HUES64 (cell line): ENCODE measurements around the gene ARF1.

ENCODE experiments used
- H3K27ac ChIP-seq: 2 replicates; pipeline ENCODE4 v1.7.0; 2013; ENCODE audit warnings: low read depth, low read length, inconsistent platforms
- H3K27me3 ChIP-seq: 2 replicates; pipeline ENCODE4 v1.6.1; 2013; ENCODE audit warnings: mild to moderate bottlenecking, low read length; ENCODE audit not compliant: insufficient read depth
- H3K36me3 ChIP-seq: 2 replicates; pipeline ENCODE4 v1.6.1; 2013; ENCODE audit warnings: mild to moderate bottlenecking, low read length; ENCODE audit not compliant: insufficient read depth
- H3K4me1 ChIP-seq: 2 replicates; pipeline ENCODE4 v1.6.1; 2013; ENCODE audit warnings: mild to moderate bottlenecking, low read length, moderate library complexity; ENCODE audit not compliant: insufficient read depth
- H3K4me3 ChIP-seq: 2 replicates; pipeline ENCODE4 v1.5.1; 2013; ENCODE audit warnings: mild to moderate bottlenecking, low read length, moderate library complexity
- H3K9ac ChIP-seq: 2 replicates; pipeline ENCODE4 v1.6.1; 2013; ENCODE audit warnings: mild to moderate bottlenecking, low read depth, low read length
- H3K9me3 ChIP-seq: 2 replicates; pipeline ENCODE4 v1.6.1; 2013; ENCODE audit warnings: low read depth, low read length; ENCODE audit not compliant: insufficient read depth
- WGBS: fragments of 150-250, 120-280 bp; methylation state at CpG from one replicate; pipeline ENCODE4 v1.1.7; 2013; ENCODE audit warnings: missing lambda C conversion rate; 5-methylcytosine and 5-hydroxymethylcytosine counted together

The ARF1 gene

DNA sequence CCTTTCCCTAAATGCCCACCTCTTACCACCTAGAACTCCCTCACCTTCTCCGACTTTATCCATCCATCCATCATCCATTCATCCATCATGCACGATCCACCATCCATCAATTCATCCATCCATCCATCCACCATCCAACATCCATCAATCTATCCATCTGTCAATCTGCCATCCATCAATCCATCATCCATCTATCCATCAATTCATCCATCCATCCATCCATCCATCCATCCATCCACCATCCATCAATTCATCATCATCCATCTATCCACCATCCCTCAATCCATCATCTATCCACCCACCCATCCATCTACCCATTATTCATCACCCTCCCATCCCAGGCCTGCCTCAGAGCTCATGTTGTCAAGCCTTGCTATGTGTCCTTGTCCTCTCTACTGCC is 41.2 kb upstream of the ARF1 start:
- Histone ChIP-seq H3K9ac (no peak overlapping the region), H3K36me3 (no peaks in the 10 kb centered on the region), H3K27ac (no peak overlapping the region), H3K9me3 (no peaks in the 10 kb centered on the region), H3K4me1 (peaks cover 9% of the 10 kb centered on the region; the same call in 1 of the 2 replicates), H3K27me3 (peaks cover 79% of the 10 kb centered on the region), H3K4me3 (no peak overlapping the region)
- WGBS: 88% methylated on average over 2 of the region's 2 CpGs

DNA sequence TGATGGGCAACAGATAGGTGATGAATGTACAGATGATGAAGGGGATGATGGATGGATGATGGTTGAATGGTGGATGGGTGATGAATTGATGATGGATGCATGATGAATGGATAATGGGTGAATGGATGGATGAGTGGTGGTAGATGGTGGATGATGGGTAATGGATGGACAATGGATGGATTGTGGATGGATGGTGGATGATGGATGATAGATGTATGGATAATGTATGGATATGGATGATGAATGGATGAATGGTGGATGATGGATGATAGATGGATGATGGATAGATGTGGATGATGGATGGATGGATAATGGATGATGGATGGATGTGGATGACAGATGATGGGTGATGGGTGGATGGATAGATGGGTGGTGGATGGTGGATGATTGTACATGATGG is 40.0 kb upstream of the ARF1 start:
- Histone ChIP-seq H3K9ac (no peak overlapping the region), H3K27ac (no peak overlapping the region), H3K27me3 (peaks cover 70% of the 10 kb centered on the region), H3K9me3 (no peaks in the 10 kb centered on the region), H3K36me3 (no peaks in the 10 kb centered on the region), H3K4me3 (no peak overlapping the region), H3K4me1 (peaks cover 4% of the 10 kb centered on the region; the same call in 1 of the 2 replicates)

DNA sequence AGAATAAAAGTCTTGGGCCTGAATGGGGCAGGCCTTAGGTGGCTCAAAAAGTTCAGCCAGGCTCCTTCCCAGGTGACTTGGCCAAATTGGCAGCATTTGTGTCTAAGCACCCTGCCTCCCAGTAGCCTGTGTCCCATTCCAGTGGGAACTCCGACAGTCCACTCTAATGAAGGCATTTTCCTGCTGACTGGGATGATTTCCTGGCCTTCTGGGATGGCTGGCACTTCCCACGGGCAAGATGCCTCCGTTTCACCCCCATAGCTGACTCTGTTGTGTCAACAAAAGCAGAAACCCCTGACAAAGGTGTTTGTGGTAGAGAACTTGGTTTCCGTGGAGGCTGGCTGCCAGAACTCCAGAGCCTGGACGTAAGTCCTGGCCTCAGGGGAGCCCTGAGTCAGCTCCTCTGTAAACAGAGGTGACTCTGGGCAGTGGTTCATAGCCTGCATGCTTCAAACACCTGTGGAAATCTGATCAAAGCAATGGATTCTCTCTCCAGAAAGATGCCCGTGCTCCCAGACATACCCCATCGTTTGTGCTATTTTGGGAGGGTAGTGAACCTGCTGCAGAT is 39.1 kb upstream of the ARF1 start:
- Histone ChIP-seq H3K9ac (no peak overlapping the region), H3K36me3 (no peaks in the 10 kb centered on the region), H3K27me3 (peaks cover 61% of the 10 kb centered on the region), H3K9me3 (no peaks in the 10 kb centered on the region), H3K4me3 (no peak overlapping the region), H3K4me1 (peaks cover under 1% of the 10 kb centered on the region; the same call in 1 of the 2 replicates), H3K27ac (no peak overlapping the region)
- 72% methylated on average over 7 of the region's 7 CpGs for WGBS

DNA sequence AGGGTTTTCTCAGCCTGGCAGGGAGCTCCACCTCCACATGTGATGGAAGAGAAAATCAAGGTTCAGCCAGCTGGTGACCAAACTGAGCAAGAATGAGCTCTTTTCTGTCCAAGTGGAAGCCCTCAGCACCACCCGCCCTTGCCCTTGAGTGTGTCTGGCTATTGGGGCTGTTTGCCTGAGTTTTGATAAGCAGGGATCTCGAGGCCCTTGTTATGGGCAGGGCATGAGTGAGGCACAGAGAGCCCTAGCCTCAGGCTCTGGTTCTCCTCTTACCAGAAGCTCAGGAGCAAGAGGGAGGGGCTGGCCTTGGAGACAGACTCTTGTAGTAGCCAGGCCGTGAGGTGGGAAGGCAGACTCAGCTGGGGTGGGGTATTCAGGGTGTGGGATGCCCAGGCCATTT is 37.5 kb upstream of the ARF1 start:
- Histone ChIP-seq H3K27me3 (peaks cover 57% of the 10 kb centered on the region), H3K9ac (no peak overlapping the region), H3K27ac (no peak overlapping the region), H3K9me3 (no peaks in the 10 kb centered on the region), H3K4me3 (no peak overlapping the region), H3K36me3 (no peaks in the 10 kb centered on the region), H3K4me1 (no peaks in the 10 kb centered on the region)
- WGBS: 79% methylated on average over 3 of the region's 3 CpGs

DNA sequence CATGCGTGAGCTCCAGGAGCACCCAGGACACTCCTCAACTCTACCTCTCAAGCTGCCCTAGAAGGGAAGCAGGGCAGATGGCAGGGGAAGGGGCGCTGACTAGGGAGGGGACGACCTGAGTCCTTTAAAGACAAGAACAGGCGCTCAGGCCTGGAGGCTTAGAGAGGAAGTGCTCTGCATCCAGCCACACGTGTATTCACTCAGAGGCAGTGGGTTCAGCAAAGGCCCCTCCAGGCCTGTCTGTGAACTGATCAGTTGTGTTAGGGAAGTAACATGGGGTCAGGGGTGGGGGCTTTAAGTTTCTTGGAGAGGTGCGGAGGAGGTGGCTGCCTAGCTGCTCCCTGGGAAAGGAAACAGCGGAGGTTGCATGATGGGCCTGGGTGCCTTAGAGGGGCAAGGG is 37.1 kb upstream of the ARF1 start:
- Histone ChIP-seq H3K36me3 (no peaks in the 10 kb centered on the region), H3K9me3 (no peaks in the 10 kb centered on the region), H3K4me3 (no peak overlapping the region), H3K27ac (no peak overlapping the region), H3K9ac (no peak overlapping the region), H3K4me1 (no peaks in the 10 kb centered on the region), H3K27me3 (peaks cover 55% of the 10 kb centered on the region)
- WGBS: 79% methylated on average over 7 of the region's 7 CpGs

DNA sequence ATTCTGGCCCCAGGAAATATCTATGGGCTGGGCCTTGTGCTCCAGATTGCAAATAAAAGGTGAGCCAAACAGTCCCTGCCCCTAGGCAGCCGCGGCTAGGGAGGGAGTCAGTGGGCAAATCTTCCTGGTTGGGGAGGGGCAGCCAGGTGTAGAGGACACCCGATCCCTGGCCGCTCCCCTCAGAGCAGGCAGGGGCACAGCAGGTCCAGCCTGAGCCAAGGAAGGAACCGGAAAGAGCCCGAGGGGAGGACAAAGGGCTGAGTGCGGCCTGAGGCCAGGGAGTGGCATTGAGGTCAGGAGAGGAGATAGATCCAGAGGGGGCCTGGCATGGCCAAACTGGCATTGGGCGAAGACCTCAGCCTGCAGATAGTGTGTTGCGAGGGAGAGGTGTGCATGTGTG is 36.6 kb upstream of the ARF1 start:
- H3K4me3 ChIP-seq: no peak overlapping the region
- peaks cover 56% of the 10 kb centered on the region for H3K27me3 ChIP-seq
- H3K9ac ChIP-seq: no peak overlapping the region
- 82% methylated on average over 9 of the region's 9 CpGs for WGBS
- no peaks in the 10 kb centered on the region for H3K9me3 ChIP-seq
- H3K27ac ChIP-seq: no peak overlapping the region
- H3K36me3 ChIP-seq: no peaks in the 10 kb centered on the region
- no peaks in the 10 kb centered on the region for H3K4me1 ChIP-seq

DNA sequence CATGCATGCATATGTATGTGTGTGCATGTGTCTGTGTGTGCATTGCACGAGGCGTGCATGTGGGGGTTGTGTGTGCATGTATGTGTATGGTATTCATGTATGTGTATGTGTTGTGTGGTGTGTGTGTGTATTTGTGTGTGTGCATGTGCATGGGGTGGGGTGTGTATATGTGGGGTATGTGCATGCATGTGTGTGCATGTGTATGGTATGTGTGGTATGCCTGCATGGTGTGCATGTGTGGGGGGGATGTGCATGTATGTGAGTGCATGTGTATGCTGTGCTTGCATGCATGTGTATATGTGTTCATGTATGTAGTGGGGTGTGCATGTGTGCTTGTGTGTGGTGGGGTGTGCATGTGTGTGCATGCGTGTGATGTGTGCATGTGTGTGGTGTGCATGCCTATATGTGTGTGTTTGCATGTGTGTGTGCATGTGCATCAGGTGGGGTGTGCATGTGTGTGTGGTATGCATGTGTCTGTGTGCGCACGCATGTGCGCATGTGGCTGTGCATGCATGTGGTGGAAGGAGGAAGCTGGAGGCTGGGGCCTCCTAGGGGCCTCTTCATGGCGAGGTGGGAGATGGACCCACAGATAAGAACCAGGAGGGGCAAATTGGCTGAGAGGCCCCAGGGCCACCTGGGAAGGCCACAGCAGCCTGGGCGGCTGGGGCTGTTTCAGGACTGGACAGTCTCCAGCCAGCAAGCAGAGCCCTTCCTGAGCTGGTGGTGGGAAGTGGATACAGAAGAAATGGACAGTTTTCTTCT is 35.9 kb upstream of the ARF1 start:
- WGBS: 95% methylated on average over 8 of the region's 8 CpGs
- Histone ChIP-seq H3K36me3 (no peaks in the 10 kb centered on the region), H3K4me1 (no peaks in the 10 kb centered on the region), H3K27ac (no peak overlapping the region), H3K9me3 (no peaks in the 10 kb centered on the region), H3K27me3 (peaks cover 55% of the 10 kb centered on the region), H3K9ac (no peak overlapping the region), H3K4me3 (no peak overlapping the region)

DNA sequence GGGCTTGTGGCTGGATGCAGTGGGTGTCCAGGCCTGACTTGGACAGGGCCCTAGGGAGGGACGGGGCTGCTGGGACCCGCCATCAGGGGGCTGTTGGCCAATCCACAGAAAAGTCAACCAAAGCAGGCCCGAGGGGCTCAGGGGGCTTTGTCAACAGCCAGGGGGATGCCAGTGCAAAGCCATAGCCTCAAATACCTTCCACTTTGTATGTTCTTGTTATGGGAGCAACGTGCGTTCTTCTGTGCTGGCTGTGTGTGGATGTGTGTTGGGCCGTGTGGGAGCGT is 35.4 kb upstream of the ARF1 start:
- Histone ChIP-seq H3K27ac (no peak overlapping the region), H3K9me3 (no peaks in the 10 kb centered on the region), H3K36me3 (no peaks in the 10 kb centered on the region), H3K4me3 (no peak overlapping the region), H3K4me1 (no peaks in the 10 kb centered on the region), H3K9ac (no peak overlapping the region), H3K27me3 (peaks cover 52% of the 10 kb centered on the region)
- WGBS: 94% methylated on average over 7 of the region's 7 CpGs

DNA sequence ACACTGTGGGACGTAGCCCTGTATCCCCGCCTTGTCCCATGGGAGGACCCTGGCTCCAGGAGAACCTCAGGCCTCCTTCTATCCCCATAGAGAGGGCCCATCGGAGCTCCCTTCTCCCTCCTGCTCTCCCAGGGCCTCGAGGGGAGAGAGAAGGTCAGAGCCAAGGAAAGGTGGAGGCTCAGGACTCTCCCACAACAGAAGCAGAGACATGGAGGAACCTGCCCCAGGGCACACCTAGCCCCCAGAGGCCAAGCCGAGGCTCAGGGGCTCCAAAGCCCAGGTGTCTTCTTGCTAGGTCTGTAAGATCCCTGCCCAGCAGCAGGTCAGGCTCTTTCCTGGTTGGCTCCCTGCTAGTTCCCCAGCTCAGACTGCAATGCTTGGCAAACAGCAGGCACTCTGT is 34.4 kb upstream of the ARF1 start:
- Histone ChIP-seq H3K9ac (no peak overlapping the region), H3K27me3 (peaks cover 49% of the 10 kb centered on the region), H3K27ac (no peak overlapping the region), H3K9me3 (no peaks in the 10 kb centered on the region), H3K4me3 (no peak overlapping the region), H3K4me1 (no peaks in the 10 kb centered on the region), H3K36me3 (no peaks in the 10 kb centered on the region)
- 91% methylated on average over 4 of the region's 5 CpGs for WGBS

DNA sequence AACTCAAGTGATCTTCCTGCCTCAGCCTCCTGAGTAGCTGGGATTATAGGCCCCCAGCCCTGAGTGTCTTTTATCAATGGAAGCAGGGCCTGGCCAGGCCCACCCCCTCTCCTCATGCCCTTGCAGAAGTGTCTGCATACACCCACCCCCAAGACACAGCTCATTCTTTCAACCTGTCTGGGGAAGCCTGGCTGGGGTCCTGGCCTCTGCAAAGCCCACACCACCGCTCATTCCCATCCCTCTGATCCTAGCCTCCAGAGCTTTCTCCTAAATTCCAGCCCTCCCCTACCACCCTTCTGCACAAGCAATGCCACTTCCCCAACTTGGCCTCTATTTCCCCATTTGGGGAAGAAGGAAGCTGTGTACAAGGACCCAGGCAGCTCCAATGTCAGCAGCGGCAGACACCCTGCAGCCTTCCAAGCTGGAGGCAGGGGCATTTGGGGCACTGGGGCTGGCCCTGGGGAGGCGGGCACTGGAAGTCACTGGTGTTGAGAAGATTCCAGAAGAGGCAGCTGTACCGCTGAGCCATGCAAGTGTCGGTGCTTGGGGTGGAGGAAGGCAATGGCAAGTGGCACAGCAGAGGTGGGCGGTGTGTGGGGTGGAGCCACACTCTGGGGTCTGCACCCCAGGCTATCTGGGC is 33.7 kb upstream of the ARF1 start:
- 91% methylated on average over 6 of the region's 6 CpGs for WGBS
- Histone ChIP-seq H3K9me3 (no peaks in the 10 kb centered on the region), H3K4me1 (no peaks in the 10 kb centered on the region), H3K9ac (no peak overlapping the region), H3K27me3 (peaks cover 49% of the 10 kb centered on the region), H3K36me3 (no peaks in the 10 kb centered on the region), H3K4me3 (no peak overlapping the region), H3K27ac (no peak overlapping the region)

DNA sequence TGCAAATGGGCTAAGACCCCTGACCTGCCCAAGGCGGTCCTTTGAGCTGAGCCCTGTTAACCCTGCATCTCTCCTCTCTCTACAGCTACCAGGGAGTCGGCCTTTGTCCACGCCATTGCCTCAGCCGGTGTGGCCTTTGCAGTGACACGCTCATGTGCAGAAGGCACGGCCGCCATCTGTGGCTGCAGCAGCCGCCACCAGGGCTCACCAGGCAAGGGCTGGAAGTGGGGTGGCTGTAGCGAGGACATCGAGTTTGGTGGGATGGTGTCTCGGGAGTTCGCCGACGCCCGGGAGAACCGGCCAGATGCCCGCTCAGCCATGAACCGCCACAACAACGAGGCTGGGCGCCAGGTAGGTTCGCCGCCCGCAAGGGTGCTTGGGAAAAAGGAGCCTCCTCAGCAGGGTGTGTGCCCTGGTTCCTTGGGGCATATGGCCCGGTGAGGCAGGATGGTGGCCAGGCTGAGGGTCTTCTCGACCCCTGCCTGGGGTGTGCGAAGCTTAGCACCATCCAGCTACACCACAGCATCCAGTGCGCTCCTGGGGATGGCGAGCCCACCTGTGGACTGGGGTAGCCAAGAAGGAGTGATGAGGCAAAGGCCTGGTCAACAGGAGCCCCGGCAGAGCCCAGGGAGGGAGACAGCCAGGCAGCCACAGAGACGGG is 31.8 kb upstream of the ARF1 start:
- Histone ChIP-seq H3K4me1 (no peaks in the 10 kb centered on the region), H3K27ac (no peak overlapping the region), H3K27me3 (peaks cover 49% of the 10 kb centered on the region), H3K9me3 (no peaks in the 10 kb centered on the region), H3K9ac (no peak overlapping the region), H3K36me3 (no peaks in the 10 kb centered on the region), H3K4me3 (no peak overlapping the region)
- WGBS: 94% methylated on average over 30 of the region's 30 CpGs
